ENCODE results near the gene KCNK13. TPM values are rescaled to one million over a fixed set of nuclear protein-coding genes. Genes with fewer than 3 reads are reported as not detected.

KCNK13 gene
- polyA plus RNA-seq (0.03 TPM in 2 of 3 replicates, not detected in the other), polyA minus RNA-seq (not detected in 3 replicates)
- not detected for polyA plus RNA-seq (2011; ENCODE audit: low read depth)
- not detected in 2 replicates for polyA plus RNA-seq (2011; cell fraction: cytosol; rRNA removed)
- polyA plus RNA-seq (2011; cell fraction: nucleus; rRNA removed) = 0.07 TPM in 1 of 2 replicates, not detected in the other
- 0.11 TPM in 1 of 2 replicates, not detected in the other for polyA plus RNA-seq (2012; ENCODE audit: low replicate concordance)
- polyA minus RNA-seq (2011; cell fraction: cytosol; rRNA and poly(A)+ RNA removed) = not detected
- not detected in 2 replicates for polyA minus RNA-seq (2011; cell fraction: nucleus; rRNA and poly(A)+ RNA removed)

DNA sequence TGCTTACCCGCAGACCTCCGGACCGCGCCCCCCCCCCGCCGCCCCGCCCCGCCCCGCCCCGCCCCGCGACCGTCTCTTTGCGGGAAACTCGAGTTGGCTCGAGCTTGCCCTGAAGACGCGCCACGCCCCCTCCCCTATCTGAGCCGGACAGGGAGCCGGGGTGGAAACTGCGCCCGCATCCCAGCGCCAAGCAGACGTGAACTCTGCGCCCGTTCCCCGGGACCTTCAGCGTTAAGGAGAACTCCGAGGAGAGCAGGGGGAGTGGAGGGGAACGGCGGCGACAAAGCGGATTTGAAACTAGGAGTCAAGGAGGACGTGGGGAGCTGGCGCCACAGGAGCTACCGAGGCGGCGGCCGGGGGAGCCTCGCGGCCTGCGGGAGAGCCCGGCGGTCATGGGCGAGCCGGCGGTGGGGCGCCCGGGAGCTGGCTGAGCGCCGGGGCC lies at the start of gene KCNK13:
KCNK13 (plus strand) TSS at position 310 of the 442 bp plus-strand sequence. CDS start 212 bp downstream, outside the sequence.
- Histone ChIP-seq H4K20me1 (ENCODE audit: control insufficient read depth, extremely low read depth, insufficient read depth, low read length) (no peaks in the 10 kb centered on the region), H3K27ac (ENCODE audit: control insufficient read depth, insufficient read depth, low read length) (no peak within 1 kb of the TSS), H3K9me1 (ENCODE audit: control insufficient read depth, extremely low read depth, insufficient read depth, low read length) (no peaks in the 10 kb centered on the region), H3K9ac (ENCODE audit: control insufficient read depth, extremely low read depth, insufficient read depth, low read length) (no peak within 1 kb of the TSS), H3K79me2 (ENCODE audit: control insufficient read depth, insufficient read depth, low read length) (no peaks in the 10 kb centered on the region), H3K4me2 (ENCODE audit: control insufficient read depth, extremely low read depth, insufficient read depth, low read depth, low read length) (peak within 1 kb of the TSS; percentile 70), H3K9me3 (ENCODE audit: control insufficient read depth, low read depth, low read length) (no peaks in the 10 kb centered on the region), H2AFZ (ENCODE audit: control insufficient read depth, low read length) (no peak within 1 kb of the TSS), H3K27me3 (ENCODE audit: control insufficient read depth, extremely low read depth, insufficient read depth, low read length) (peaks cover 55% of the 10 kb centered on the region), H3K4me3 (ENCODE audit: control insufficient read depth in 2 of 3, extremely low read depth in 1 of 3, insufficient read depth in 2 of 3, low read depth in 1 of 3, low read length in 3 of 3) (peak within 1 kb of the TSS; percentile 36 to 58 (median 42)), H3K36me3 (ENCODE audit: control insufficient read depth in 2 of 2, extremely low read depth in 1 of 2, insufficient read depth in 2 of 2, low read length in 2 of 2) (no peaks in the 10 kb centered on the region), H3K4me1 (ENCODE audit: control insufficient read depth, extremely low read depth, insufficient read depth, low read length) (peaks cover 7% of the 10 kb centered on the region)
- DNase-seq (ENCODE audit: low read depth, low spot score) (no peak), FAIRE-seq (no peak)
- TF ChIP-seq, protein P1, sequence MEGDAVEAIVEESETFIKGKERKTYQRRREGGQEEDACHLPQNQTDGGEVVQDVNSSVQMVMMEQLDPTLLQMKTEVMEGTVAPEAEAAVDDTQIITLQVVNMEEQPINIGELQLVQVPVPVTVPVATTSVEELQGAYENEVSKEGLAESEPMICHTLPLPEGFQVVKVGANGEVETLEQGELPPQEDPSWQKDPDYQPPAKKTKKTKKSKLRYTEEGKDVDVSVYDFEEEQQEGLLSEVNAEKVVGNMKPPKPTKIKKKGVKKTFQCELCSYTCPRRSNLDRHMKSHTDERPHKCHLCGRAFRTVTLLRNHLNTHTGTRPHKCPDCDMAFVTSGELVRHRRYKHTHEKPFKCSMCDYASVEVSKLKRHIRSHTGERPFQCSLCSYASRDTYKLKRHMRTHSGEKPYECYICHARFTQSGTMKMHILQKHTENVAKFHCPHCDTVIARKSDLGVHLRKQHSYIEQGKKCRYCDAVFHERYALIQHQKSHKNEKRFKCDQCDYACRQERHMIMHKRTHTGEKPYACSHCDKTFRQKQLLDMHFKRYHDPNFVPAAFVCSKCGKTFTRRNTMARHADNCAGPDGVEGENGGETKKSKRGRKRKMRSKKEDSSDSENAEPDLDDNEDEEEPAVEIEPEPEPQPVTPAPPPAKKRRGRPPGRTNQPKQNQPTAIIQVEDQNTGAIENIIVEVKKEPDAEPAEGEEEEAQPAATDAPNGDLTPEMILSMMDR (optimal IDR thresholded peaks at IDR 0.05 in 1 of 3, IDR thresholded peaks at IDR 0.05 in 1 of 3, conservative IDR thresholded peaks at IDR 0.05 in 1 of 3; ENCODE audit: extremely low read depth in 1 of 3, insufficient read depth in 2 of 3, low read length in 3 of 3) = no peak
- peak; percentile 40 for TF ChIP-seq EZH2 (IDR thresholded peaks at IDR 0.05; ENCODE audit: low read length)
- dilution Hi-C loops (cut with MboI; ENCODE audit: extremely low pct_ligation_motif_present, low sequenced_read_pairs) = no loop called here

DNA sequence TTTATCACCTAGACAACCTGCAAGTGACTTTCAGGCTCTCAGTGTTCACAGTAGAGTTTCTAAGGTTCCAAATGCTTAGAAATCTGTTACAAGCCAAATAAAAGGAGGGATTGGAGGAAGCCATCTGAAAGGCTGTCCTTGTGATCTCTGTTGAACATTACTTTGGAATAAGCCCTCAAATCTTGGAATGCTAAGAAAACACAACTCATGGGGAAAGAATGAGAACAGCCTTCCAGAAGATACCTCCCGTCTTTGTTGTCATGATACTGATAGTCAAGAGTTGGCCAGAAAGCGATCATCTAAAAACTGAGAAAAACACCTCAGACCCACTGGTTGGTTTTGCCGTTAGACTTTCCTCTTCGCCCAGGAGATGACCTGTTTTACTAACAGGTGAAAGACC lies 44.4 kb upstream of the KCNK13 start:
- H3K9ac ChIP-seq (ENCODE audit: control insufficient read depth, extremely low read depth, insufficient read depth, low read length) = no peak overlapping the region
- no peak overlapping the region for H2AFZ ChIP-seq (ENCODE audit: control insufficient read depth, low read length)
- no peak overlapping the region for H3K4me2 ChIP-seq (ENCODE audit: control insufficient read depth, extremely low read depth, insufficient read depth, low read depth, low read length)
- no peaks in the 10 kb centered on the region for H3K27me3 ChIP-seq (ENCODE audit: control insufficient read depth, extremely low read depth, insufficient read depth, low read length)
- no peaks in the 10 kb centered on the region for H3K79me2 ChIP-seq (ENCODE audit: control insufficient read depth, insufficient read depth, low read length)
- dilution Hi-C loops (cut with MboI; ENCODE audit: extremely low pct_ligation_motif_present, low sequenced_read_pairs) = no loop called here
- no peaks in the 10 kb centered on the region for H3K4me1 ChIP-seq (ENCODE audit: control insufficient read depth, extremely low read depth, insufficient read depth, low read length)
- no peak for FAIRE-seq
- no peak for DNase-seq (ENCODE audit: low read depth, low spot score)
- peaks cover 13 to 21% of the 10 kb centered on the region in 2 experiments for H3K36me3 ChIP-seq (ENCODE audit: control insufficient read depth in 2 of 2, extremely low read depth in 1 of 2, insufficient read depth in 2 of 2, low read length in 2 of 2)
- H4K20me1 ChIP-seq (ENCODE audit: control insufficient read depth, extremely low read depth, insufficient read depth, low read length) = no peaks in the 10 kb centered on the region
- no peak overlapping the region for H3K4me3 ChIP-seq (ENCODE audit: control insufficient read depth in 2 of 3, extremely low read depth in 1 of 3, insufficient read depth in 2 of 3, low read depth in 1 of 3, low read length in 3 of 3)
- H3K9me3 ChIP-seq (ENCODE audit: control insufficient read depth, low read depth, low read length) = no peaks in the 10 kb centered on the region
- H3K9me1 ChIP-seq (ENCODE audit: control insufficient read depth, extremely low read depth, insufficient read depth, low read length) = no peaks in the 10 kb centered on the region
- TF ChIP-seq, protein P1 (optimal IDR thresholded peaks at IDR 0.05 in 1 of 3, IDR thresholded peaks at IDR 0.05 in 1 of 3, conservative IDR thresholded peaks at IDR 0.05 in 1 of 3; ENCODE audit: extremely low read depth in 1 of 3, insufficient read depth in 2 of 3, low read length in 3 of 3) = no peak
- TF ChIP-seq EZH2 (IDR thresholded peaks at IDR 0.05; ENCODE audit: low read length) = no peak
- no peak overlapping the region for H3K27ac ChIP-seq (ENCODE audit: control insufficient read depth, insufficient read depth, low read length)
